ENCODE data around the gene B3GNT9. TPM values are rescaled to one million over a fixed set of nuclear protein-coding genes. Genes with fewer than 3 reads are reported as not detected.
A peak's percentile ranks its signal among the peaks of the same experiment; 100 is the strongest.

The B3GNT9 gene
- total RNA-seq, 2 experiments from 2014 or later: 6.6 to 7.2 TPM

DNA sequence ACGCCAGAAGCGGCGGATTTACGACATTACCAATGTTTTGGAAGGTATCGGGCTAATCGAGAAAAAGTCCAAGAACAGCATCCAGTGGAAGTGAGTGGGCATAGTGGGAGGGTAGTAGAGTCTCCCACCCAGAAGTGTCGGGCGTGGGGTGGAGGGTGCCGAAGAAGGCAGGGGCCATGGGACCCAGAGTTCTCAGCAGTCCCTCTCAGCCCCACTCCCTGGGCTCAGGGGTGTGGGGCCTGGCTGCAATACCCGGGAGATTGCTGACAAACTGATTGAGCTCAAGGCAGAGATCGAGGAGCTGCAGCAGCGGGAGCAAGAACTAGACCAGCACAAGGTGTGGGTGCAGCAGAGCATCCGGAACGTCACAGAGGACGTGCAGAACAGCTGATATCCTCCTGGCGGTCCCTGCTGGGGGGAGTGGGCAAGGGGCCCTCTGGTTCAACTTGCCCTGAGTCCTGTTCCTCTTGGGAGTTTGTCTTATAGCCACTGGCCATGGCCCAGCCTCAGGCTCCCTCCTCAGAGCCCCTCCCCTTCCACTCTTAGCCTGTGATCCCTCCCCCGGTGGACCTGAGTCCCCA, 42.1 kb upstream of the B3GNT9 start:
- Mint-ChIP-seq H3K27me3 (ENCODE audit: low read depth) (no peaks in the 10 kb centered on the region), H3K4me3 (peak overlapping the region; percentile 91), H3K27ac (peak overlapping the region; percentile 86), H3K9me3 (ENCODE audit: insufficient read depth) (no peaks in the 10 kb centered on the region), H3K36me3 (ENCODE audit: low read depth) (peaks cover 50% of the 10 kb centered on the region), H3K4me1 (ENCODE audit: low read depth) (peaks cover 37% of the 10 kb centered on the region)
- ATAC-seq (no peak), DNase-seq (peak; percentile 42)
- ChIA-PET CTCF (interaction anchor here (0.9 to 2.0 kb wide), 6 partner anchors 34 to 232 kb away, joined by 3 to 7 read pairs (median 4); partner anchors contain the start of genes CES3 and TMEM208), POLR2A (interaction anchor here (0.5 to 1.7 kb wide), 7 partner anchors 26 to 684 kb away, joined by 3 to 11 read pairs (median 3); partner anchors contain the start of gene TMEM208)

DNA sequence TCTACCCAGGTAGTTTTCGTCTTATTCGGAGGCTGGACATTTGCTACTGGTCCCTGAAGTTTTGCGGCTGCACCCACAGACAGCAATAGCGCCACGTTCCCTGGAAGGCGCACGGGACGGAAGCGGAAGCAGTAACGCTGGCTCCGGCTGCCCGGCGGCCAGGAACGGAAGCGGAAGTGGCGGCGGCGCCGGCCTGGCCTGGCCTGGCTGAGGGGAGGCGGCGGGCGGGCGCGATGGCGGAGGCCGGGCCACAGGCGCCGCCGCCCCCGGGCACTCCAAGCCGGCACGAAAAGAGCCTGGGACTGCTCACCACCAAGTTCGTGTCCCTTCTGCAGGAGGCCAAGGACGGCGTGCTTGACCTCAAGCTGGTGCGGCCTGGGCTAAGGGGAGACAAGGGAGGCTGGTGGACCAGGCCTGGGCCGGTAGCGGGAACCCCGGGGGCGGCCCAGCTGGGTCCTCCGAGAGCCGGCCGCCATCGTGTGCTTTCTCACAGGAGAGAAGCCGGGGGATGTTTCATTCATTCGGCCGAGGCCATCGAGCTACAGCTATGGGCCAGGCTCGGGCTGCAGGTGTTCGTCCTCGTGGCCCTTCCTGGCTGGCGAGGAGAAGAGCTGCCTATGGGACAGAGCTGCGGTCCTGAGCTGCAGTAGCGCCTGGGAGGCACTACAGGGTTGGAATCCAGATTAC, 41.3 kb upstream of the B3GNT9 start, which contains the start of gene E2F4:
TSS of gene E2F4 (plus strand) at position 161 of the 687 bp plus-strand sequence. CDS start at position 234, 73 bp downstream.
- H3K27me3 Mint-ChIP-seq (ENCODE audit: low read depth): no peaks in the 10 kb centered on the region
- ChIA-PET CTCF (interaction anchor here (0.9 to 2.0 kb wide), 5 partner anchors 34 to 231 kb away, joined by 3 to 7 read pairs (median 5); partner anchors contain the start of genes CES3 and TMEM208), POLR2A (interaction anchor here (0.5 to 1.7 kb wide), 7 partner anchors 26 to 683 kb away, joined by 3 to 11 read pairs (median 3); partner anchors contain the start of gene TMEM208)
- ATAC-seq: peak; percentile 95
- H3K9me3 Mint-ChIP-seq (ENCODE audit: insufficient read depth): no peaks in the 10 kb centered on the region
- H3K36me3 Mint-ChIP-seq (ENCODE audit: low read depth): peaks cover 46% of the 10 kb centered on the region
- H3K4me1 Mint-ChIP-seq (ENCODE audit: low read depth): peaks cover 37% of the 10 kb centered on the region
- peak; percentile 90 for DNase-seq
- peak within 1 kb of the TSS; percentile 91 for H3K4me3 Mint-ChIP-seq
- H3K27ac Mint-ChIP-seq: peak within 1 kb of the TSS; percentile 86

DNA sequence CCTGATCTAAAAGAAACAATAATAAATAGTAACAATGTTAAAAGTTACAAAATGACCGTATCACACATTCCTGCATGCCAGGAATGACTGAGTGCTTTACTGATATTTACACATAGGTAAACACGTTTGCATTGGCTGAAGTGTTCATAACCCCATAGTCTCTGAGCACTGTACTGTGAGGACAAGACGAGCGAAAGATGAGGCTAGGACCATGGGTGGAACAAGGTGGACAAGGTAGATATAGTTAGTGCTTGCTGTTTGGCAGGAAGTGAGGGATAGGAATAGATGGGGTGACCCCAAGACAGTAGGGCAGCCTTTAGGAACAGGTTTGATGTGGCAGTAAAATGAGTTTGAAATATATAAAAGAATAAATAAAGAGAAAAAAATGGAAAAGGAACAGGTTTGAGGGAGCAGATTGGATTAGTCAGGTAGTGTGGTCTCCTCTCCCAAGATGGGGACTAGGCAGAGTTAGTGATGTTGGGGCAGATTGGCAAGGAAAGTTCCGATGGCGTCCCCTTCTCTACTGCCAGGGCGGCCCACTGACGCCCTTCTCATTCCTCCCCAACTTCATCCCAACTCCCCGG, 40.7 kb upstream of the B3GNT9 start:
- Mint-ChIP-seq H3K27ac (peak overlapping the region; percentile 86), H3K27me3 (ENCODE audit: low read depth) (peaks cover 1% of the 10 kb centered on the region), H3K9me3 (ENCODE audit: insufficient read depth) (no peaks in the 10 kb centered on the region), H3K36me3 (ENCODE audit: low read depth) (peaks cover 40% of the 10 kb centered on the region), H3K4me3 (peak overlapping the region; percentile 91), H3K4me1 (ENCODE audit: low read depth) (peaks cover 33% of the 10 kb centered on the region)
- ATAC-seq (peak; percentile 3), DNase-seq (no peak)
- ChIA-PET POLR2A (interaction anchor here (1.7 kb wide), 1 partner anchor 35 kb away, joined by 11 read pairs; the partner anchor contains the start of gene TMEM208), CTCF (interaction anchor here (0.9 kb wide), 2 partner anchors 174 to 230 kb away, joined by 3 to 4 read pairs; partner anchors contain the start of gene CES3)

DNA sequence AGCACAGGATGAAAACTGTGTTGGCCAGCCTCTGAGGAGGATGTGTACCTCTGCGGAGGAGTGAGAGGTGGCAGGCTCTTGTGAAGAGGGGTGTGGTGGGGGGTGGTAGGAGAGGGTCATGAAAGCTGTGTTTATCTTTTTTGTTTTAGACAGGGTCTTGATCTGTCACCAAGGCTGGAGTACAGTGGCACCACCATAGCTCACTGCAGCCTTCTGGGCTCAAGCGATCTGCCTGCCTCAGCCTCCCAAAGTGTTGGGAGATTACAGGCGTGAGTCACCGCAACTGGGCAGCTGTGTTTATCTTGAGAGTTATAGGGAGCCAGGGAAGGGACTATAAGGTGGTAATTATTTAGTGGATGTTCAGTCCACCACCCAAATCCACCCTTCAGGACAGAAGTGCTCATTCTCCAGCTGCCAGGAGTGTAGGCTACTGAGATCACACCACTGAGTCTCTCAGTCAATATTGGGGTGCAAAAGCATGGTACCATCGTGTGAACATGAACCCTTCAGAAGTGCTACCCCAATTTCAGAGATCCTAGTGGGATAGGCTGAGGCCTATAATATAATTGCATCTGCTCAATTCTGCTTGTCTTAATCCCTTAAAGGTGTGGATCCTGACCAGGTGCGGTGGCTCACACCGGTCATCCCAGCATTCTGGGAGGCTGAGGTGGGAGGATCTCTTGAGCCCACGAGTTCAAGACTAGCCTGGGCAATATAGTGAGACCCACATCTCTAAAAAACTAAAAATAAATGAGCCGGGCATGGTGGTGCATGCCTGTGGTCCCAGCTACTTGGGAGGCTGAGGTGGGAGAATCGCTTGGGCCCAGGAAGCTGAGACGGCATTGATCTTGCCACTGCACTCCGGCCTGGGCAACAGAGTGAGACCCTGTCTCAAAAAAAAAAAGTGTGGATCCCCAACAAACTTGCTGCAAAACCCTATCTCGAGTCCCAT, 39.9 kb upstream of the B3GNT9 start:
- H3K4me3 Mint-ChIP-seq: no peak overlapping the region
- ChIA-PET POLR2A (no interaction called here), CTCF (interaction anchor here (0.9 to 1.1 kb wide), 2 partner anchors 57 to 173 kb away, joined by 3 to 4 read pairs; partner anchors contain the start of gene FHOD1)
- no peak overlapping the region for H3K27ac Mint-ChIP-seq
- peaks cover 5% of the 10 kb centered on the region for H3K27me3 Mint-ChIP-seq (ENCODE audit: low read depth)
- no peaks in the 10 kb centered on the region for H3K9me3 Mint-ChIP-seq (ENCODE audit: insufficient read depth)
- no peak for ATAC-seq
- H3K4me1 Mint-ChIP-seq (ENCODE audit: low read depth): peaks cover 34% of the 10 kb centered on the region
- H3K36me3 Mint-ChIP-seq (ENCODE audit: low read depth): peaks cover 32% of the 10 kb centered on the region
- no peak for DNase-seq

DNA sequence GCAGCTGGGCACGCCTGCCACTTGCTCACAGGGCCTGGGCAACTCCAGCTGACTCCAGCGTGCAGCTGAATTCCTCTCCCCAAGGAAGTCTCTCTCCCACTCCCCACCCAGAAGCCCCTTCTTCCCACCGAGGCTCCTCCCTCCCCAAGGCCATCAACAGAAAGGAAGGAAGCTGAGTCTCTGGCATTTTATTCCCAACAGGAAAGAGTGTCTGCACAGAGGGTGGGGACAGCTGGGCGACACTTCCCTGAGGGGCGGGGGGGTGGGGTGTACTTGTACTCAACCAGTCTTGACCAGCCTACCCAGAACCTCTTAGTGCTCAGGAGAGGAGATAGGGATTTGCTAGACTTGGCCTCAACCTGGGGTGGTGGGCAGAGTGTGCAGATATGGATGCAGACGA, 39.2 kb upstream of the B3GNT9 start, which contains the start of gene EXOC3L1:
TSS of gene EXOC3L1 (minus strand) at position 96 of the 400 bp plus-strand sequence. CDS start 460 bp downstream, outside the sequence.
- Mint-ChIP-seq H3K4me1 (ENCODE audit: low read depth) (peaks cover 36% of the 10 kb centered on the region), H3K4me3 (no peak within 1 kb of the TSS), H3K9me3 (ENCODE audit: insufficient read depth) (no peaks in the 10 kb centered on the region), H3K27ac (no peak within 1 kb of the TSS), H3K36me3 (ENCODE audit: low read depth) (peaks cover 26% of the 10 kb centered on the region), H3K27me3 (ENCODE audit: low read depth) (peaks cover 12% of the 10 kb centered on the region)
- no peak for DNase-seq
- ChIA-PET POLR2A (no interaction called here), CTCF (interaction anchor here (1.1 to 3.7 kb wide), 2 partner anchors 58 to 172 kb away, joined by 3 to 12 read pairs; partner anchors contain the start of gene FHOD1)
- no peak for ATAC-seq

DNA sequence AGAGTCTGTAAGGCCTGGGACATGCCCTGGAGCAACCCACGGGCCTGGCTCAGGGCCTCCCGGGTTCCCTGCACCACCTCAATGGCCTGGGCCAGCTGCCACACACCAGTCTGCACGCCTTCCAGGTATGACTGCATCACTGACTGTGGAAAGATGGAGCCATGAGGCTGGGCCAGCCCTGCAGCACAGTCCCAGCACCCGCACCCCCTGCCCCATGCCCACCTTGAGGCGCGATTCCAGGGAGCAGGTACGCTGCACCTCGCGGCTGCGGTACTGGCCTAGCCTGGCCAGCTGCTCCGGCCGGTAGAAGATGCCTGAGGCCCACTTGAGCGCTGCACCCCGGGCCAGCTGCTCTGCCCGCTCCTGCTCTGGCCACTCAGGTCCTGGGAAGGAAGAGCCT, 38.0 kb upstream of the B3GNT9 start:
- CTCF ChIA-PET: interaction anchor here (1.1 to 3.7 kb wide), 2 partner anchors 33 to 171 kb away, joined by 4 to 12 read pairs; no protein-coding TSS in a partner anchor
- peaks cover 13% of the 10 kb centered on the region for H3K36me3 Mint-ChIP-seq (ENCODE audit: low read depth)
- H3K27ac Mint-ChIP-seq: no peak overlapping the region
- POLR2A ChIA-PET: interaction anchor here (1.4 kb wide), 1 partner anchor 205 kb away, joined by 3 read pairs; no protein-coding TSS in a partner anchor
- no peak for ATAC-seq
- no peak for DNase-seq
- no peak overlapping the region for H3K4me3 Mint-ChIP-seq
- no peaks in the 10 kb centered on the region for H3K9me3 Mint-ChIP-seq (ENCODE audit: insufficient read depth)
- peaks cover 13% of the 10 kb centered on the region for H3K27me3 Mint-ChIP-seq (ENCODE audit: low read depth)
- H3K4me1 Mint-ChIP-seq (ENCODE audit: low read depth): peaks cover 34% of the 10 kb centered on the region

DNA sequence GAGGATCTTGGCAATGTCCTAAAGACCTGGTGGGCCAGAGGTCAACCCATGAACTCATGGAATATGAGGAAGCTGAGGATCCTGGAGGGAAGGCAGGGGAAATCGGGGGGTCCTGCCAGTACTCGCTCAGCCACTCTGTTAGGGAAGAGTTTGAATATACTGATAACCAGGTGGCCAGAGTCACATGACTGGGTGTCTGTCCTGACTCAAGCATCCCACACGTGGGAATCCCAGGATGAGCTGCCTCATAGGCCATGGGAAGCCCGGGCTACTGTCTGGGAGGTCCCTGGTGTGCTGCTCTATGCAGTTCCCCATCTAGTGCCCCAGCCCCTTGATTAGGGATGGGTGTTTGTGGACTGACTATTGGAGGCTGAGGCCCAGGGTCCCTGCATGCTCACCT, 37.5 kb upstream of the B3GNT9 start:
- no peak for ATAC-seq
- Mint-ChIP-seq H3K27ac (no peak overlapping the region), H3K9me3 (ENCODE audit: insufficient read depth) (no peaks in the 10 kb centered on the region), H3K27me3 (ENCODE audit: low read depth) (peaks cover 13% of the 10 kb centered on the region), H3K4me3 (no peak overlapping the region), H3K36me3 (ENCODE audit: low read depth) (peaks cover 9% of the 10 kb centered on the region), H3K4me1 (ENCODE audit: low read depth) (peaks cover 29% of the 10 kb centered on the region)
- ChIA-PET POLR2A (interaction anchor here (1.4 kb wide), 1 partner anchor 205 kb away, joined by 3 read pairs; no protein-coding TSS in a partner anchor), CTCF (interaction anchor here (1.1 to 3.7 kb wide), 2 partner anchors 33 to 170 kb away, joined by 4 to 12 read pairs; no protein-coding TSS in a partner anchor)
- DNase-seq: no peak

DNA sequence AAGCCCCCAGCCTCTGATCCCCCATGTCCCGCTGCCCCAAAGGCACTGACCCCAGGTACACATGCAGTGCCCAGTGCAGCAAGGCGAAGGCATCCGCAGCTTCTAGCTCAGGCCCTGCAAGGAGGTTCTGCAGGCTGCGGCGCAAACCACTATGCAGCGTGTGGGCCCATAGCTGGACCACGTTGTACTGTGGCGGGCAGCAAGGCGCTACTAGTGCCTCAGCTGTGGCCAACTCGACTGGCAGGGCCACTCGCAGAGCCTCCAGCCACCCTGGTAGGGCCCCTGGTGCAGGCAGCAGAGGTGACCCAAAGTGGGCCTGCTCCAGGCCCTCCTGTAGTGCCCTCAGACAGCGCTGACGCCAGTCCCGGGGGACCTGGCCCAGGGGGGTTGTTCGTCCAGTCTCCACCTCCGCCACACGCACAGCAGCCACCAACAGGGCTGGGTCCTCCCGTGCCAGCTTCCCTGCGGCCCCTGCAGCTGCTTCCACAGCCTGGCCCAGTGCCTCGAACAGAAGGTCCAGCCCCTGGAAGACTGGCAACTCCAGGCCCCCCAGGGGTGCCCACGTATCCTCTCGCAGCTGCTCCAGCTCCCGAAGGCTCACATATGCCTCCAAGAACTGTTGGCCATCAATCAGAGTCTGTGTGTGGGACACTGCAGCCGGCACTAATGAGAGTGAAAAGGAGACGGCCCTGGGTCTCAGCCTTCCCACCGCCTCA, 36.5 kb upstream of the B3GNT9 start:
- Mint-ChIP-seq H3K27ac (no peak overlapping the region), H3K27me3 (ENCODE audit: low read depth) (peaks cover 13% of the 10 kb centered on the region), H3K36me3 (ENCODE audit: low read depth) (no peaks in the 10 kb centered on the region), H3K4me3 (no peak overlapping the region), H3K4me1 (ENCODE audit: low read depth) (peaks cover 20% of the 10 kb centered on the region), H3K9me3 (ENCODE audit: insufficient read depth) (no peaks in the 10 kb centered on the region)
- ChIA-PET CTCF (interaction anchor here (2.4 to 5.8 kb wide), 4 partner anchors 12 to 169 kb away, joined by 10 to 41 read pairs (median 20); partner anchors contain the start of gene NOL3), POLR2A (no interaction called here)
- ATAC-seq (no peak), DNase-seq (no peak)

DNA sequence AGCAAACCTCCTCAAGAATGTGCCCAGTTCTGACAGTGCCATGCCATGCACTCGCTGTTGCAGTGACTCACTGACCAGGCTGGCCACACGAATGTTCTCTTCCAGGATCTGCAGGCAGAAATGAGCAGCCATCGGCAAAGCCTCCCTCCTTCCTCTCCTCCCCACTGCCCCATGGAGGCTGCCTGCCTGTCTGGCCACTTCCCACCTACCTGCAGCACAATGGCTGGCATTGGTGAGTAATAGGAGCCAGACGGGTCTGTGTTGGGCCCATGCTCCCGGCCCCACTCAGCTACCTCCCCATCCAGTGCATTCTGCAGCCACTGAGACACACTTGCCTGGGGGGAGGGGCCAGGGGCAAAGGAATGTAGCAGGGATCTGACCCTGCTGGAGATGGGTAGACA, 35.8 kb upstream of the B3GNT9 start:
- ChIA-PET POLR2A (no interaction called here), CTCF (interaction anchor here (0.6 to 5.8 kb wide), 5 partner anchors 12 to 207 kb away, joined by 3 to 41 read pairs (median 12); partner anchors contain the start of gene NOL3)
- Mint-ChIP-seq H3K9me3 (ENCODE audit: insufficient read depth) (no peaks in the 10 kb centered on the region), H3K4me1 (ENCODE audit: low read depth) (peaks cover 16% of the 10 kb centered on the region), H3K36me3 (ENCODE audit: low read depth) (no peaks in the 10 kb centered on the region), H3K4me3 (no peak overlapping the region), H3K27me3 (ENCODE audit: low read depth) (peaks cover 13% of the 10 kb centered on the region), H3K27ac (no peak overlapping the region)
- ATAC-seq (no peak), DNase-seq (no peak)

DNA sequence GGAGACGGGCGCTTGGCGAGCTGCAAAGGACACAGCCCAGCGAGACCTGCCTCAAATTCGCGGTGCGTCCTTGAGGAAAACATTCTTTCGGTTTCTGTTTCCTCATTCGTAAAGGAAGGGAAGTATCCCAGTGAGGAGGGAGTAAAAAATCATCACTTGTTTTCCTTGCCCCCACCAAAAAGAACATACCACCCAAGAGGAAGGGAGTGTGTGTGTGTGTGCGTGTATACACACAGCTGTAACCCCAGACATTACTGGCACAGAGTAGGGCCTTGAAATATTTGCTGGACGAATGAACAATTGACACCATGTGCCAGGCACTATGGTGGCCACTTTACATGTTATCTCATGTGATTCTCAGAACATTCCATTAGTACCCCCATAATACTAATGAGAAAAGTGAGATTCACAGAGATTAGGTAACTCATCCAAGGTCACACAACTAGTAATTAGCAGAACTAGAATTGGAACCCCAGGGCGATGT, 34.9 kb upstream of the B3GNT9 start:
- POLR2A ChIA-PET: interaction anchor here (0.7 to 0.8 kb wide), 2 partner anchors 210 to 232 kb away, joined by 3 to 4 read pairs; no protein-coding TSS in a partner anchor
- ATAC-seq (no peak), DNase-seq (no peak)
- H3K4me1 Mint-ChIP-seq (ENCODE audit: low read depth): peaks cover 14% of the 10 kb centered on the region
- H3K27me3 Mint-ChIP-seq (ENCODE audit: low read depth): peaks cover 13% of the 10 kb centered on the region
- no peaks in the 10 kb centered on the region for H3K36me3 Mint-ChIP-seq (ENCODE audit: low read depth)
- no peak overlapping the region for H3K4me3 Mint-ChIP-seq
- H3K9me3 Mint-ChIP-seq (ENCODE audit: insufficient read depth): no peaks in the 10 kb centered on the region
- no peak overlapping the region for H3K27ac Mint-ChIP-seq
- CTCF ChIA-PET: interaction anchor here (0.8 to 5.8 kb wide), 20 partner anchors 11 to 290 kb away, joined by 3 to 42 read pairs (median 6); partner anchors contain the start of genes CES3, FBXL8, NOL3 and TMEM208
